Lower leg skin (tissue), 4 donors: Measurements from ENCODE around the gene ZNF592. TPM values are rescaled to one million over a fixed set of nuclear protein-coding genes. Genes with fewer than 3 reads are reported as not detected.

Experiments used
- DNase-seq, 2 donors: peaks; one replicate each; pipeline ENCODE4 v3.0.0-alpha.2; 2019; ENCODE audit warnings: low spot score in 2 of 2
- H3K4me3 ChIP-seq: fragments of 200-600 bp; sonication (generic); 2 replicates; pipeline ENCODE4 v1.5.1; 2017; ENCODE audit warnings: mild to moderate bottlenecking, low read depth; ENCODE audit not compliant: poor library complexity, severe bottlenecking
- CTCF ChIP-seq, 3 donors: fragments of 450-650 bp; IDR thresholded peaks; one replicate each; pipeline ENCODE4 v1.5.1; 2016; ENCODE audit warnings: antibody characterized with exemption in 3 of 3, mild to moderate bottlenecking in 3 of 3, moderate library complexity in 2 of 3
- POLR2A ChIP-seq, 2 donors: fragments of 450-650 bp; IDR thresholded peaks; one replicate each; pipeline ENCODE4 v1.6.1; 2016 to 2017; ENCODE audit warnings: antibody characterized with exemption in 2 of 2, mild to moderate bottlenecking in 1 of 2, moderate library complexity in 1 of 2
- WGBS, 2 donors: methylation state at CpG; one replicate each; pipeline ENCODE4 v1.1.5; 2018; 5-methylcytosine and 5-hydroxymethylcytosine counted together
- intact Hi-C: fragments of 100-400 bp; cut with DNase I; formaldehyde crosslinking; loops from one replicate; pipeline ENCODE4 v1.15.0; 2023; ENCODE audit warnings: low total_unique reads
- total RNA-seq, 4 donors: library from RNA; depleted of rRNA; stranded (reverse); fragments of >200 nt; gene quantifications; one replicate each; pipeline ENCODE4 v1.1.0, GENCODE V29; 2016

ZNF592 gene
- total RNA-seq, 4 donors from 2014 or later: 15.8 to 25.5 (median 21.1) TPM

- WGBS, 2 donors: 76 to 90% methylated on average over 5 of the region's 5 CpGs
- no peak for TF ChIP-seq POLR2A (IDR thresholded peaks at IDR 0.05)
- no peak for TF ChIP-seq CTCF (IDR thresholded peaks at IDR 0.05)
- DNase-seq: no peak
- H3K4me3 ChIP-seq: no peak overlapping the region
- intact Hi-C loops: no loop called here
Observed at GRCh38 chr15:84785053-84785452, 36.7 kb downstream of the ZNF592 start.

DNA sequence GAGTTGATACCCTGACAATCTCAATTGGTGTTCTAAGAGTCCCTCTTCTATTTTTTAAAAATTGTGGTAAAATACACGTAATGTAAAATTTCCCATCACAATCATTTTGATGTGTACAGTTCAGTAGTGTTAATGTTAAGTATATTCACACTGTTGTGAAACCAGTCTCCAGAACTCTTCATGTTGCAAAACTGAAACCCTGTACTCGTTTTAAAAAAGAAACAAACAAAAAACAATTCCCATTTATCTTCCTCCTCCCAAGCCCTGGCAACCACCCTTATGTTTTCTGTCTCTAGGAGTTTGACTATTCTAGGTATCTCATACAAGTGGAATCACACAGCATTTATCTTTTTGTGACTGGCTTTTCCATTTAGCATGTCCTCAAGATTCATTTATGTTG lies 40.1 kb downstream of the ZNF592 start:
- no peak for TF ChIP-seq CTCF (IDR thresholded peaks at IDR 0.05)
- no peak for TF ChIP-seq POLR2A (IDR thresholded peaks at IDR 0.05)
- WGBS, 2 donors: 66 to 69% methylated on average over 2 of the region's 2 CpGs
- no peak for DNase-seq
- no peak overlapping the region for H3K4me3 ChIP-seq
- intact Hi-C loops: no loop called here

- 90 to 95% methylated on average over 5 of the region's 5 CpGs for WGBS, 2 donors
- no peak for TF ChIP-seq POLR2A (IDR thresholded peaks at IDR 0.05)
- TF ChIP-seq CTCF (IDR thresholded peaks at IDR 0.05): no peak
Observed at GRCh38 chr15:84789762-84790161, 41.4 kb downstream of the ZNF592 start.

DNA sequence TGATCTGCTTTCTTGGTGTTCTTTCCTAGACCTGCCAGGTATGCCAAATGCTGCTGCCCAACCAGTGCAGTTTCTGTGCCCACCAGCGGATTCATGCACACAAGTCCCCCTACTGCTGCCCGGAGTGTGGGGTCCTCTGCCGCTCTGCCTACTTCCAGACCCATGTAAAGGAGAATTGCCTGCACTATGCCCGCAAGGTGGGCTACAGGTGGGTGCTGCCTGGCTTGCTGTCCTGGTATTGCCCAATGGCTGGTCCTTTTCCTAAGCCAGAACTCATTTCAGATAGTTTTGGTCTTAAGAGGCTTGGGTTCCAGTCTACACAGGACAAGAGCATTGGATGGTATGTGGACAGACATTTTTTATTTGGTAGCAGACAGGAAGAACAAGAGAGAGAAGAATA lies 42.3 kb downstream of the ZNF592 start:
- no peak for TF ChIP-seq CTCF (IDR thresholded peaks at IDR 0.05)
- no peak for TF ChIP-seq POLR2A (IDR thresholded peaks at IDR 0.05)
- H3K4me3 ChIP-seq: no peak overlapping the region
- intact Hi-C loops: no loop called here
- 96 to 100% methylated on average over 4 of the region's 4 CpGs for WGBS, 2 donors
- no peak for DNase-seq

More at GRCh38 chr15:84789762-84790161, 41.4 kb downstream of the ZNF592 start:
- no peak overlapping the region for H3K4me3 ChIP-seq
- intact Hi-C loops: no loop called here
- no peak for DNase-seq

GRCh38 chr15:84791763-84792162 lies 43.4 kb downstream of the ZNF592 start:
- intact Hi-C loops: no loop called here
- WGBS, 2 donors: 98% methylated on average over 2 of the region's 2 CpGs
- DNase-seq: no peak

More at GRCh38 chr15:84791763-84792162, 43.4 kb downstream of the ZNF592 start:
- no peak overlapping the region for H3K4me3 ChIP-seq
- TF ChIP-seq CTCF (IDR thresholded peaks at IDR 0.05): no peak
- no peak for TF ChIP-seq POLR2A (IDR thresholded peaks at IDR 0.05)
